Inflammatory macrophage treated with lipopolysaccharide for 4 hours (primary cell): ENCODE results near the gene SGCD.

Source experiments
- DNase-seq: peaks from one replicate; pipeline ENCODE4 v3.0.0-alpha.2; 2020

Gene SGCD

DNA sequence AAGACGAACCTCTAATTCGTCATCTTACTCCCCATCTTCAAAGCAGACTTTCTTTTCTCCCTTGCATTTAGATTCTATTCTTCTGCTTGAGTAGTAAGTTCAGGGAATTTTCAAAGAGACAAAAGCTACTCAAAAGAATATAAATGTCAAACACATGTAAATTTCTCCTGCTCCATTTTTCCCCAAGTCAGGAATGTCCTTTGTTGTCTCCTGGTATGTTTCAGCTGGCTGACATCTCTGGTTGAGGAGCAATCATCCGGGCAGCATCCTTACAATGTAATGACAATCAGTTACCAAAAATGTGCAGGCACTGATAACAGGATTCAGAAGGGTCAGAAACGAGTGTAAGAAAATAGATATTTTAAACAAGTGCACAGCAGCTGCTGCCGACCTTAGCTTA, 475.5 kb downstream of the SGCD start:
- no peak for DNase-seq

- DNase-seq, result no peak
These were observed 476.4 kb downstream of the SGCD start for GRCh38 chr5:156803404-156803803.

GRCh38 chr5:156812959-156813358, 486.0 kb downstream of the SGCD start:
- no peak for DNase-seq

GRCh38 chr5:156815988-156816599, 489.1 kb downstream of the SGCD start:
- DNase-seq, result peak; percentile 3
